K562 (cell line): ENCODE data around the gene ACR.

Source experiments
- ATF7 ChIP-seq: fragments of 450-650 bp; IDR thresholded peaks from 2 replicates; pipeline ENCODE4 v1.7.1; 2014; ENCODE audit warnings: mild to moderate bottlenecking, moderate library complexity
- JUND ChIP-seq, 2 experiments: IDR thresholded peaks; 2 replicates in 1 of 2; 3 replicates in 1 of 2; pipeline ENCODE4 v1.6.1; 2011; ENCODE audit warnings: borderline replicate concordance in 2 of 2, low read depth in 2 of 2, low read length in 2 of 2, improper control_type of control experiment in 1 of 2, missing biosample characterization in 1 of 2, missing genetic modification characterization in 1 of 2, missing genetic modification reagents in 1 of 2
- NFIC ChIP-seq: fragments of 450-650 bp; IDR thresholded peaks from 2 replicates; pipeline ENCODE4 v1.6.1; 2017; ENCODE audit warnings: mild to moderate bottlenecking, inconsistent platforms
- POLR2AphosphoS5 ChIP-seq: IDR thresholded peaks from 2 replicates; pipeline ENCODE4 v1.6.1; 2011; ENCODE audit warnings: mild to moderate bottlenecking, low read depth, low read length, moderate library complexity; ENCODE audit not compliant: control insufficient read depth, insufficient read depth
- SIX5 ChIP-seq, 2 experiments: IDR thresholded peaks; 2 replicates each; pipeline ENCODE4 v1.6.1; 2011; ENCODE audit warnings: low read length in 2 of 2, borderline replicate concordance in 1 of 2, low read depth in 1 of 2, mild to moderate bottlenecking in 1 of 2, moderate library complexity in 1 of 2; ENCODE audit not compliant: insufficient read depth in 1 of 2
- TF ChIP-seq, protein P1 (sequence below), 3 experiments: IDR thresholded peaks in 2 of 3; conservative IDR thresholded peaks in 1 of 3; 2 replicates each; pipeline ENCODE4 v1.5.1; 2011 to 2012; ENCODE audit warnings: low read length in 3 of 3, mild to moderate bottlenecking in 3 of 3, control low read depth in 2 of 3, improper control_type of control experiment in 1 of 3, inconsistent platforms in 1 of 3, low read depth in 1 of 3, mixed read lengths in 1 of 3, moderate library complexity in 1 of 3; ENCODE audit not compliant: insufficient read depth in 2 of 3
- TF ChIP-seq, protein P2 (sequence below): fragments of 450-650 bp; formaldehyde crosslinking; IDR thresholded peaks from 2 replicates; pipeline ENCODE4 v1.4.0; 2022; ENCODE audit warnings: missing genetic modification characterization
- TF ChIP-seq, protein P3 (sequence below): sonication (generic); formaldehyde crosslinking; IDR thresholded peaks from 2 replicates; pipeline ENCODE4 v1.8.0; 2022; ENCODE audit warnings: missing genetic modification reagents, mild to moderate bottlenecking, borderline replicate concordance

DNA sequence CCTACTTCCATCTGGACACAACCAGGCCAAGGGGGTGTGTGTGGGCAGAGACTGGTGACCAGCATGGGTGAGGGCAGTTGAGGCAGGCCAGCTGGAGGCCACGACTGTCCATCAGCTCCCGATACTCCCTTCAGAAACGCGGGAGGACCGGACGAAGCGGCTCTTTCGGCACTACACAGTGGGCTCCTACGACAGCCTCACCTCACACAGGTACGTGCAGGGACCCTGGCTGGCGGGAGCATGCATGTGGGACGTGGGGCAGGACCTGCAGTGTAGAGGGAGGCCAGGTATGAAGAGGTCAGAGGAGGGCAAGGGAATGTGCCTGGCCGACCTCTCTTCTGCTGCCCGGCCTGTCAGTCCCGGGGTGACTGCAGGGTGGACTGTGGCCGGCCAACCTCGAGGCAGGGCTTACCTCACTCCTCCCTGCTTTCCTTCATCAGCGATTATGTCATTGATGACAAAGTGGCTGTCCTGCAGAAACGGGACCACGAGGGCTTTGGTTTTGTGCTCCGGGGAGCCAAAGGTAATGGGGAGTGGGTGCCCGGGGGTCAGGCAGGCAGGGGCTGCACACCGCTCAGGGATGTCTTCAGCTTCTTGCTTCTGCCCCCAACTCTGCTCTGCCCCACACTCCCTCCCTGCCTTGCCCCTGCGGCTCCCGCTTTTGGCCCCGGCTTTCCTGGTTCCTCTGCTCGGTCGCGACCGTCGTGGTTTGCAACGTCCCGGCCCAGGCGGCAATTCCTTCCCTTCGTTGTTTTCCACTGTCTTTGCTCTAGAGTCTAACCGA, 34.1 kb upstream of the ACR start:
- TF ChIP-seq, protein P1, sequence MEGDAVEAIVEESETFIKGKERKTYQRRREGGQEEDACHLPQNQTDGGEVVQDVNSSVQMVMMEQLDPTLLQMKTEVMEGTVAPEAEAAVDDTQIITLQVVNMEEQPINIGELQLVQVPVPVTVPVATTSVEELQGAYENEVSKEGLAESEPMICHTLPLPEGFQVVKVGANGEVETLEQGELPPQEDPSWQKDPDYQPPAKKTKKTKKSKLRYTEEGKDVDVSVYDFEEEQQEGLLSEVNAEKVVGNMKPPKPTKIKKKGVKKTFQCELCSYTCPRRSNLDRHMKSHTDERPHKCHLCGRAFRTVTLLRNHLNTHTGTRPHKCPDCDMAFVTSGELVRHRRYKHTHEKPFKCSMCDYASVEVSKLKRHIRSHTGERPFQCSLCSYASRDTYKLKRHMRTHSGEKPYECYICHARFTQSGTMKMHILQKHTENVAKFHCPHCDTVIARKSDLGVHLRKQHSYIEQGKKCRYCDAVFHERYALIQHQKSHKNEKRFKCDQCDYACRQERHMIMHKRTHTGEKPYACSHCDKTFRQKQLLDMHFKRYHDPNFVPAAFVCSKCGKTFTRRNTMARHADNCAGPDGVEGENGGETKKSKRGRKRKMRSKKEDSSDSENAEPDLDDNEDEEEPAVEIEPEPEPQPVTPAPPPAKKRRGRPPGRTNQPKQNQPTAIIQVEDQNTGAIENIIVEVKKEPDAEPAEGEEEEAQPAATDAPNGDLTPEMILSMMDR (IDR thresholded peaks at IDR 0.05 in 2 of 3, conservative IDR thresholded peaks at IDR 0.05 in 1 of 3; ENCODE audit: insufficient read depth in 2 of 3, low read depth in 1 of 3, low read length in 3 of 3): no peak
- no peak for TF ChIP-seq POLR2AphosphoS5
- no peak for TF ChIP-seq SIX5 (IDR thresholded peaks at IDR 0.05; ENCODE audit: borderline replicate concordance in 1 of 2, insufficient read depth in 1 of 2, low read depth in 1 of 2, low read length in 2 of 2)
- TF ChIP-seq, protein P2, sequence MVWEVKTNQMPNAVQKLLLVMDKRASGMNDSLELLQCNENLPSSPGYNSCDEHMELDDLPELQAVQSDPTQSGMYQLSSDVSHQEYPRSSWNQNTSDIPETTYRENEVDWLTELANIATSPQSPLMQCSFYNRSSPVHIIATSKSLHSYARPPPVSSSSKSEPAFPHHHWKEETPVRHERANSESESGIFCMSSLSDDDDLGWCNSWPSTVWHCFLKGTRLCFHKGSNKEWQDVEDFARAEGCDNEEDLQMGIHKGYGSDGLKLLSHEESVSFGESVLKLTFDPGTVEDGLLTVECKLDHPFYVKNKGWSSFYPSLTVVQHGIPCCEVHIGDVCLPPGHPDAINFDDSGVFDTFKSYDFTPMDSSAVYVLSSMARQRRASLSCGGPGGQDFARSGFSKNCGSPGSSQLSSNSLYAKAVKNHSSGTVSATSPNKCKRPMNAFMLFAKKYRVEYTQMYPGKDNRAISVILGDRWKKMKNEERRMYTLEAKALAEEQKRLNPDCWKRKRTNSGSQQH (CRISPR knock-in tag): no peak
- TF ChIP-seq NFIC: no peak
- TF ChIP-seq, protein P3, sequence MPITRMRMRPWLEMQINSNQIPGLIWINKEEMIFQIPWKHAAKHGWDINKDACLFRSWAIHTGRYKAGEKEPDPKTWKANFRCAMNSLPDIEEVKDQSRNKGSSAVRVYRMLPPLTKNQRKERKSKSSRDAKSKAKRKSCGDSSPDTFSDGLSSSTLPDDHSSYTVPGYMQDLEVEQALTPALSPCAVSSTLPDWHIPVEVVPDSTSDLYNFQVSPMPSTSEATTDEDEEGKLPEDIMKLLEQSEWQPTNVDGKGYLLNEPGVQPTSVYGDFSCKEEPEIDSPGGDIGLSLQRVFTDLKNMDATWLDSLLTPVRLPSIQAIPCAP (CRISPR knock-in tag): no peak
- TF ChIP-seq ATF7: no peak
- no peak for TF ChIP-seq JUND (IDR thresholded peaks at IDR 0.05; ENCODE audit: borderline replicate concordance, low read depth, low read length)
- TF ChIP-seq JUND (tag; IDR thresholded peaks at IDR 0.05; ENCODE audit: borderline replicate concordance, low read depth, low read length): no peak
